GM19372 (cell line): ENCODE data around the gene RNF25.
"Not testable (repeated sequence)": the region's sequence is repeated elsewhere in the genome, so short reads cannot be mapped to it uniquely, and the experiment has no call there.

ENCODE experiments used
- ATAC-seq: cut with Tn5 transposase; IDR thresholded peaks from one replicate; pipeline ENCODE4 v1.9.1; 2021; ENCODE audit warnings: mild to moderate bottlenecking, low read depth, moderate library complexity; ENCODE audit not compliant: unreplicated experiment

RNF25 gene

DNA sequence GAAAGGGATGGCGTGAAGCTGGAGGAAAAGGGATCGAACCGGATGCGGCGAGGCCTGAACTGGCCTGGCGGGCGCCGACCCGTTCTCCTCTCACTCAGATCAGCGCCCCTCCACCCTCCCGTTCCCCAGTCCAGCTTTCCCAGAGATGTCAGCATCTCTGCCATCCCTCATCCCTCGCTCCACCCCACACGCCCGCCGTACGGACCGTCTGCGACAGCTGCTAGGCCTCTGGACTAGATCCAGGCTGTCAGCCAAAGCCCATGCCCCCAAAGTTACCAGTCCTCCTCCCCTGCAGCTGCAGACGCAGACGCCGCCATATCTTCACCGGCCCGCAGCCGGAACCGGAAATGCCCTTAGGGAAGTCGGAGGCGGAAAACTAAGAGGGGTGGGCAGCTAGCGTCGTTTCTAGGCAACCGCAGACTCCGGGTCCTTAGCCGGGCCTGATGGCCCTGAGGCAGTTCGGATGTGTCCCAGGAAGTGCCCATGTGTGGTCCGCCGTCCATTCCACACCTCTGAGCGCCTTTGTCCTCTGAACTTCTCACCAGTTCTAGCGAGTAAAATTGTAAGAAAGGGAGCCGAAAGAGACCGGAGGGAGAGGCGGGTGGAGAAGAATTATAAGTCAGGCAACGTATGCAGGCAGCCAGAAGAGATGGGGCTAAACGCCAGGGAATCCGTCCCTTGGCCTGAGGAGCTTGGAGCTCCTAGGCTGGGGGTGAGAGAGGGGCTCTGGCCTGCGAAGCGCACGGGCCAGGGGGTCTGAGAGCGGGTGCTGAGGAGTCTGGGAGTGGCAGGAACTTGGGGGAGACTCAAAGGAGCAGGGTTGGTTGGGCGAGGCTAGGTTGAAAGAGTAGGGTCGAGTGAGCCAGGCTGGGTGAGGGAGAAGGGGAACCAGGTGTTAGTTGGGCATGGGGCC lies at the start of gene RNF25, which contains the start of gene STK36:
Gene RNF25 (minus strand): TSS at position 349 of the 913 bp plus-strand sequence. CDS start 32 bp downstream, at position 317.
Gene STK36 (plus strand): TSS at position 433 of the 913 bp plus-strand sequence. CDS start 744 bp downstream, outside the sequence.
- peak; percentile 100 for ATAC-seq

DNA sequence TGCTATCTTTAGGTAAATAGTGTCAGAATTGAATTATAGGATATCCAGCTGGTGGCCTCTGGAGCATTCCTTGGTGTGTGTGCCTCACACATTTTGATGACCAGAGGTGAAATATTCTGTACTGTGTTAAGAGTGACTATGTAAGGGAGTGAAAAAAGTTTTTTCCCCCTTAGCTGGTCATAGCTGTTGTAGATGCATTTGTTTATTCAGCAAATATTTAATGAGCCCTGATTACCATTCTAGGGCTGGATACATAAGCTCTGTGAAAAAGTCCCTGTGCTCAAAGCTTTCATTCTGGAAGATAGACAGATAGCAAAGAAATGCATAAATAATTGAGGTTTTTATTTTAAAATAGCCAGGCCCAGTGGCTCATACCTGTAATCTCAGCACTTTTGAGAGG lies 49.7 kb upstream of the RNF25 start:
- ATAC-seq = no peak

GRCh38 chr2:218720048-218721041 lies 48.5 kb upstream of the RNF25 start:
- ATAC-seq = no peak

DNA sequence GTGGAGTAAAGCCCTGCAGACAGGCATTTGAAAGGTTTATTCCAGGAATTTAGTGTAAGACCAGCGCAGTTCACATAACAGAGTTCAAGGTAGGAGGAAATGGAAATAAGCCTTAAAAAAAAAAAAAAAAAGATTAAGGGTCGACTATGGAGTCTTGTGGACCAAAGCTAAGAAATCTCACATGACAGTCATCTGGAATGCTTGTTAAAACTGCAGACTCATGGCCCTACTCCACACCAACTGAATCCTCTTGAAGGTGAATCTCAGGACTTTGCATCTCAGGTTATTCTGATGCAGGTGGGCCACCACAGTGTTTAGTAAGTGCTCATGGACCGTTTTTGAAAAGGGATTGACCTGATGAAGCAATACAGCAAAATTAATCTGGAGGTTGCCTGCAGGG lies 47.7 kb upstream of the RNF25 start:
- ATAC-seq = no peak

GRCh38 chr2:218718058-218718457 lies 46.3 kb upstream of the RNF25 start:
- no peak for ATAC-seq

DNA sequence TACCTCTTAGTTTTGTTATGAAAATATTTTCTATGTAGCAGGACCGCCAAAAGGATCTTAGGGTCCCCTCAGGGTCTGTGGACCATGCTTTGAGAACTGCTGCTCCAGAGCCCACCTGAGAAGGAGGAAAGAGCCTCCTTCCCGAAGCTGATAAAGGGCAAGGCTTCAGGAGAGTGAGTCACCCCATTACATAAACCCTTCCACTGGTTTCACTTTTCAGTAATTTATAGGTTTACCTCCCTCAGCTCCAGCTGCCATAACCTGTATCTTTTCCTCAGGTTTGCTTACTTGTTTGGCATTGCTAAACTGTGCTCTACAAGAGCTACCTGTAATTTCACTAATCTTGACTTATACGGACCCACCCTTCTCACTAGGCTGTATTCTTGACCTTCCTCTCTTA lies 45.5 kb upstream of the RNF25 start:
- no peak for ATAC-seq

- ATAC-seq = no peak
These were observed 44.3 kb upstream of the RNF25 start for GRCh38 chr2:218716070-218716469.

GRCh38 chr2:218713922-218714321 lies 42.1 kb upstream of the RNF25 start:
- ATAC-seq = no peak

DNA sequence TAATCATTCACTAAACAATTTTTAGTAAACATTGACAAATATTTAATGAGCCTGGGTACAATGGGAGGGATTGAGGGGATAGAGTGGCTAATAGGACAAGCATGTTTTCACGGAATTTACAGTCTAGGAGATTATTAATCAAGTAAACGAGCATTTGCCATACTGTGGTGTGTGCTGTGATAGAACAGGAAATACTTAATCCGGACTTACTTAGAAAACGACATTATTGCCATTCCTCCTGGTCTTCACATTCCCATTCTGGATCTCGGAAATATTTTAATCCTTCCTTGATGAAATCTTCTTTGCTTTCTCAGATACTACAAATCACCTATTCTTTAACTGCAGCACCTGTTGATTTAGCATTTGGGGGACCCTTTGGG lies 39.7 kb upstream of the RNF25 start:
- ATAC-seq = no peak

DNA sequence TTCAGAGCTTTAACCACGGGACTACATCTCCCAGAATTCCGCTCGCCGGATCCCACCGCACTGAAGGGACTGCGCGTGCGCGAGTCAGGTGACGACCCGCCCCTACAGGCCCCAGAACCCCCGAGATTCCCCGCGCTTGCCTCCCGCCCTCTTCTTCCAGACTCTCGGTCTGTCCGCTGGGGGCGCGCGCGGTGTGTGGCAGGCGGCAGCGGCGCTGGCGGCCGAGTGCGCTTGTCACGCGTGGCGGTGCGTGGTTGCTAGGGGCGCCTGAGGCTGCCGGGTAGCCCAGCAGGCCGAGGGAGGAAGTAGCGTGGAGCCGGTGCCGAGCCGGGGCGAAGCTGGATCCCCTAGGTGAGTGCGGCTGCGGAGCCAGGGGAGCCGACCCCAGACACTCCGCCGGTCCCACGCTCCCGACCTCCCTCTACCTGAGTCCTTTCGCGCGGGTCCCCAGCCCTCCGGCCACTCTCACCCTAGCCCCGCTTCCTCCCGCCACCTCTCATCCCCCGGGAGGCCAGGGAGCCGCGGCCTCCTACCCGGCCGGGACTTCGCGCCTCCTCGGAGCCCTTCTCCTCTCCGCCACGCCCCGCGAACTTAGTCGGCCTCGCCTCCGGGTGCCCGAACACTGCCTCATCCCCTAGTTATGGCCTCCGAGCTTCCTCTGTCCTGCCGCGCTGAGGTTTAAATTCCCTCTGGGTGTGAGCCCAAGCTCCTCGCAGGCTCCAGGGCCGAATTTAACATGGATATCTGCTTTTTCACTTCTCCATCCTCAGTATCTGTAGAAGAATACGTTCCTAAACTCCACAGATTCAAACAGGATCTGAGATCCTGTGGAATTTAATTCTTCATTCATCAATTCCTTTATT lies 39.1 kb upstream of the RNF25 start, which contains the start of gene TTLL4:
Gene TTLL4 (plus strand): TSS at position 149 of the 863 bp plus-strand sequence. CDS start 26,842 bp downstream, outside the sequence.
- ATAC-seq = peak; percentile 88

DNA sequence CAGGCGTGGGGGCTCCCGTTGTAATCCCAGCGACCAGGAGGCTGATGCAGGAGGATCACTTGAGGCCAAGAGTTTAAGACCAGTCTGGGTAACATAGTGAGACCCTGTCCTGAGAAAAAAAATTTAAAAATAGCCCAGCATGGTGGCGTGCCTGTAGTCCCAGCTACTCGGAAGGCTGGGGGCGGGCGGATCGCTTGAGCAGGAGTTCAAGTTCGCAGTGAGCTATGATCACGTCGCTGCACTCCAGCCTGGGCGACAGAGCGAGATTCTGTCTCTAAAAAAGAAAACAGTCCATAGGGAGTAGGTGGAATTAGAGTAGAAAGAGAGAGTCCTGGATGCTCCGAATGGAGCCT lies 38.5 kb upstream of the RNF25 start:
- ATAC-seq = no peak

GRCh38 chr2:218709908-218710307 lies 38.1 kb upstream of the RNF25 start:
- no peak for ATAC-seq

GRCh38 chr2:218708086-218708485 lies 36.3 kb upstream of the RNF25 start:
- no peak for ATAC-seq

GRCh38 chr2:218703341-218703740 lies 31.5 kb upstream of the RNF25 start:
- ATAC-seq = no peak

- no peak for ATAC-seq
These were observed 30.0 kb upstream of the RNF25 start for GRCh38 chr2:218701806-218702205.

GRCh38 chr2:218698885-218699284 lies 27.1 kb upstream of the RNF25 start:
- no peak for ATAC-seq

GRCh38 chr2:218694405-218695145 lies 22.8 kb upstream of the RNF25 start:
- ATAC-seq = no peak

DNA sequence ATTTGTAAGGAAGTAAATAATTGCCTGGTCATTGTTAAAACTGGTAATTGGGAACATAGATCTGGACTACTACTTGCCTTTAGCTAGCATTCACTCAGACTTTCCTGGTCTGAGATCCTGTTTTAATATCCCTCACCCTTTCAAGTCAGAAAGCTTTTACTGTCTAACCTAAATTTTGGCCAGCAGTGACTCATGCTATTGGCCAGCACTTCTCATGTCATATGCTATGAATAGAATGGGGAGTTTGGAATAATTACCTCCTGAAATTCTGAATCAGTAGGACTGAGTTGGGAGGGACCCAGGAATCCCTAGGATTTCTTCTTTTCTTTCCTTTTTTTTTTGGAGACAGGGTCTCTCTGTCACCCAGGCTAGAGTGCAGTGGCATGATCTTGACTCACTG lies 19.4 kb upstream of the RNF25 start:
- ATAC-seq = no peak

DNA sequence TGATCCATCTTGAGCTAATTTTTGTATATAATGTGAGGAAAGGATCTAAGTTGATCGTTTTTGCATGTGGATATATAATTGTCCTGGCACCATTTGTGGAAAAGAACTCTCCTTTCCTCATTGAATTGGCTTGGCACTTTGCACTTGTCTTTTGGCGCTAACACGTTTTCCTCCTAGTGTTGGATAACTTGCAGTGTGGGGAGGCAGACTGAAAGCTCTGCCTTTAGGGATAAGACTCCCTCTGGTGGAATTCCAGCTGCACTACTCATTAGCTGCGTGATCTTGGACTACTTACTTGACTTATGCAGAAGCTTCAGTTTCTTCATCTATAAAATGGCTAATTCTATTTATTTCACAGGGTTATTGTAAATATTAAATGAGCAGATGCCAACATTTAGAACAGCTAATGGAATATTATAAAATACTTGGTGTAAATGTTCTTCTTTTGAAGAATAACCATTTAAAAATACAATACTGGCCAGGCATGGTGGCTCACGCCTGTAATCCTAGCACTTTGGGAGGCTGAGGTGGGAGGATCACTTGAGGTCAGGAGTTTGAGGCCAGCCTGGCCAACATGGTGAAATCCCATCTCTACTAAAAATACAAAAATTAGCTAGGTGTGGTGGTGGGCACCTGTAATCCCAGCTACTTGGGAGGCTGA lies 15.7 kb upstream of the RNF25 start:
- ATAC-seq = not testable (repeated sequence)
